ENCODE measurements around the gene TNFRSF21.

TNFRSF21 gene

GRCh38 chr6:47246551-47246950, 63.2 kb downstream of the TNFRSF21 start:
- peaks cover 25 to 31% of the 10 kb centered on the region in 2 donors for H3K4me1 ChIP-seq (ENCODE audit: control insufficient read depth in 1 of 2, insufficient read depth in 2 of 2, low read length in 2 of 2)
- H3K9ac ChIP-seq (ENCODE audit: low read depth in 1 of 2, low read length in 2 of 2): no peak overlapping the region
- H3K4me3 ChIP-seq (ENCODE audit: low read depth in 1 of 2, low read length in 2 of 2): no peak overlapping the region
- no peaks in the 10 kb centered on the region for H3K9me3 ChIP-seq (ENCODE audit: control insufficient read depth in 1 of 2, low read length in 2 of 2)
- no peaks in the 10 kb centered on the region for H3K36me3 ChIP-seq (ENCODE audit: control insufficient read depth in 1 of 2, insufficient read depth in 2 of 2, low read length in 2 of 2)
- H3K27me3 ChIP-seq (ENCODE audit: control insufficient read depth in 1 of 2, insufficient read depth in 2 of 2, low read length in 2 of 2): no peaks in the 10 kb centered on the region
- no peak overlapping the region for H3K27ac ChIP-seq (ENCODE audit: low read depth, low read length)

GRCh38 chr6:47245745-47246371, 63.8 kb downstream of the TNFRSF21 start:
- Histone ChIP-seq H3K9me3 (ENCODE audit: control insufficient read depth in 1 of 2, low read length in 2 of 2) (no peaks in the 10 kb centered on the region), H3K27ac (ENCODE audit: low read depth, low read length) (no peak overlapping the region), H3K4me1 (ENCODE audit: control insufficient read depth in 1 of 2, insufficient read depth in 2 of 2, low read length in 2 of 2) (peaks cover 25 to 31% of the 10 kb centered on the region in 2 donors)

GRCh38 chr6:47242483-47243386, 67.0 kb downstream of the TNFRSF21 start:
- Histone ChIP-seq H3K27ac (ENCODE audit: low read depth, low read length) (no peak overlapping the region), H3K9ac (ENCODE audit: low read depth in 1 of 2, low read length in 2 of 2) (peak overlapping the region in 1 of 2 donors; percentile 33)

More at GRCh38 chr6:47245745-47246371, 63.8 kb downstream of the TNFRSF21 start:
- Histone ChIP-seq H3K9ac (ENCODE audit: low read depth in 1 of 2, low read length in 2 of 2) (no peak overlapping the region), H3K36me3 (ENCODE audit: control insufficient read depth in 1 of 2, insufficient read depth in 2 of 2, low read length in 2 of 2) (no peaks in the 10 kb centered on the region), H3K4me3 (ENCODE audit: low read depth in 1 of 2, low read length in 2 of 2) (no peak overlapping the region), H3K27me3 (ENCODE audit: control insufficient read depth in 1 of 2, insufficient read depth in 2 of 2, low read length in 2 of 2) (no peaks in the 10 kb centered on the region)

GRCh38 chr6:47241742-47242482, 67.8 kb downstream of the TNFRSF21 start:
- H3K27ac ChIP-seq (ENCODE audit: low read depth, low read length): no peak overlapping the region
- H3K9me3 ChIP-seq (ENCODE audit: control insufficient read depth in 1 of 2, low read length in 2 of 2): no peaks in the 10 kb centered on the region
- no peaks in the 10 kb centered on the region for H3K27me3 ChIP-seq (ENCODE audit: control insufficient read depth in 1 of 2, insufficient read depth in 2 of 2, low read length in 2 of 2)
- H3K36me3 ChIP-seq (ENCODE audit: control insufficient read depth in 1 of 2, insufficient read depth in 2 of 2, low read length in 2 of 2): no peaks in the 10 kb centered on the region
- peaks cover 25 to 32% of the 10 kb centered on the region in 2 donors for H3K4me1 ChIP-seq (ENCODE audit: control insufficient read depth in 1 of 2, insufficient read depth in 2 of 2, low read length in 2 of 2)
- peak overlapping the region in 1 of 2 donors; percentile 33 for H3K9ac ChIP-seq (ENCODE audit: low read depth in 1 of 2, low read length in 2 of 2)
- H3K4me3 ChIP-seq (ENCODE audit: low read depth in 1 of 2, low read length in 2 of 2): no peak overlapping the region

More at GRCh38 chr6:47242483-47243386, 67.0 kb downstream of the TNFRSF21 start:
- Histone ChIP-seq H3K27me3 (ENCODE audit: control insufficient read depth in 1 of 2, insufficient read depth in 2 of 2, low read length in 2 of 2) (no peaks in the 10 kb centered on the region), H3K9me3 (ENCODE audit: control insufficient read depth in 1 of 2, low read length in 2 of 2) (no peaks in the 10 kb centered on the region), H3K36me3 (ENCODE audit: control insufficient read depth in 1 of 2, insufficient read depth in 2 of 2, low read length in 2 of 2) (no peaks in the 10 kb centered on the region), H3K4me3 (ENCODE audit: low read depth in 1 of 2, low read length in 2 of 2) (peak overlapping the region in 1 of 2 donors; percentile 0), H3K4me1 (ENCODE audit: control insufficient read depth in 1 of 2, insufficient read depth in 2 of 2, low read length in 2 of 2) (peaks cover 32 to 35% of the 10 kb centered on the region in 2 donors)

- Histone ChIP-seq H3K27me3 (ENCODE audit: control insufficient read depth in 1 of 2, insufficient read depth in 2 of 2, low read length in 2 of 2) (no peaks in the 10 kb centered on the region), H3K4me1 (ENCODE audit: control insufficient read depth in 1 of 2, insufficient read depth in 2 of 2, low read length in 2 of 2) (peaks cover 31 to 35% of the 10 kb centered on the region in 2 donors), H3K9me3 (ENCODE audit: control insufficient read depth in 1 of 2, low read length in 2 of 2) (no peaks in the 10 kb centered on the region), H3K4me3 (ENCODE audit: low read depth in 1 of 2, low read length in 2 of 2) (no peak overlapping the region), H3K36me3 (ENCODE audit: control insufficient read depth in 1 of 2, insufficient read depth in 2 of 2, low read length in 2 of 2) (no peaks in the 10 kb centered on the region), H3K9ac (ENCODE audit: low read depth in 1 of 2, low read length in 2 of 2) (no peak overlapping the region), H3K27ac (ENCODE audit: low read depth, low read length) (no peak overlapping the region)
Measured at GRCh38 chr6:47240277-47240890, 69.3 kb downstream of the TNFRSF21 start.

- H3K4me3 ChIP-seq (ENCODE audit: low read depth in 1 of 2, low read length in 2 of 2): no peak overlapping the region
- no peak overlapping the region for H3K9ac ChIP-seq (ENCODE audit: low read depth in 1 of 2, low read length in 2 of 2)
- H3K27me3 ChIP-seq (ENCODE audit: control insufficient read depth in 1 of 2, insufficient read depth in 2 of 2, low read length in 2 of 2): no peaks in the 10 kb centered on the region
- no peaks in the 10 kb centered on the region for H3K9me3 ChIP-seq (ENCODE audit: control insufficient read depth in 1 of 2, low read length in 2 of 2)
- peaks cover 33 to 37% of the 10 kb centered on the region in 2 donors for H3K4me1 ChIP-seq (ENCODE audit: control insufficient read depth in 1 of 2, insufficient read depth in 2 of 2, low read length in 2 of 2)
- H3K27ac ChIP-seq (ENCODE audit: low read depth, low read length): no peak overlapping the region
- H3K36me3 ChIP-seq (ENCODE audit: control insufficient read depth in 1 of 2, insufficient read depth in 2 of 2, low read length in 2 of 2): no peaks in the 10 kb centered on the region
Measured at GRCh38 chr6:47239546-47239945, 70.2 kb downstream of the TNFRSF21 start.

GRCh38 chr6:47238456-47238995, 71.2 kb downstream of the TNFRSF21 start:
- H3K27ac ChIP-seq (ENCODE audit: low read depth, low read length): no peak overlapping the region

GRCh38 chr6:47237196-47237595, 72.5 kb downstream of the TNFRSF21 start:
- Histone ChIP-seq H3K4me1 (ENCODE audit: control insufficient read depth in 1 of 2, insufficient read depth in 2 of 2, low read length in 2 of 2) (peaks cover 28 to 35% of the 10 kb centered on the region in 2 donors), H3K27ac (ENCODE audit: low read depth, low read length) (no peak overlapping the region), H3K27me3 (ENCODE audit: control insufficient read depth in 1 of 2, insufficient read depth in 2 of 2, low read length in 2 of 2) (no peaks in the 10 kb centered on the region), H3K9me3 (ENCODE audit: control insufficient read depth in 1 of 2, low read length in 2 of 2) (no peaks in the 10 kb centered on the region), H3K36me3 (ENCODE audit: control insufficient read depth in 1 of 2, insufficient read depth in 2 of 2, low read length in 2 of 2) (peaks cover 0 to 3% of the 10 kb centered on the region in 2 donors), H3K9ac (ENCODE audit: low read depth in 1 of 2, low read length in 2 of 2) (peak overlapping the region in 1 of 2 donors; percentile 3), H3K4me3 (ENCODE audit: low read depth in 1 of 2, low read length in 2 of 2) (no peak overlapping the region)

More at GRCh38 chr6:47238456-47238995, 71.2 kb downstream of the TNFRSF21 start:
- Histone ChIP-seq H3K9ac (ENCODE audit: low read depth in 1 of 2, low read length in 2 of 2) (no peak overlapping the region), H3K36me3 (ENCODE audit: control insufficient read depth in 1 of 2, insufficient read depth in 2 of 2, low read length in 2 of 2) (no peaks in the 10 kb centered on the region), H3K9me3 (ENCODE audit: control insufficient read depth in 1 of 2, low read length in 2 of 2) (no peaks in the 10 kb centered on the region), H3K4me1 (ENCODE audit: control insufficient read depth in 1 of 2, insufficient read depth in 2 of 2, low read length in 2 of 2) (peaks cover 33 to 37% of the 10 kb centered on the region in 2 donors), H3K27me3 (ENCODE audit: control insufficient read depth in 1 of 2, insufficient read depth in 2 of 2, low read length in 2 of 2) (no peaks in the 10 kb centered on the region), H3K4me3 (ENCODE audit: low read depth in 1 of 2, low read length in 2 of 2) (no peak overlapping the region)

GRCh38 chr6:47235964-47236760, 73.5 kb downstream of the TNFRSF21 start:
- no peak overlapping the region for H3K27ac ChIP-seq (ENCODE audit: low read depth, low read length)
- no peak overlapping the region for H3K4me3 ChIP-seq (ENCODE audit: low read depth in 1 of 2, low read length in 2 of 2)
- H3K9ac ChIP-seq (ENCODE audit: low read depth in 1 of 2, low read length in 2 of 2): peak overlapping the region in 1 of 2 donors; percentile 3
- H3K9me3 ChIP-seq (ENCODE audit: control insufficient read depth in 1 of 2, low read length in 2 of 2): no peaks in the 10 kb centered on the region
- H3K27me3 ChIP-seq (ENCODE audit: control insufficient read depth in 1 of 2, insufficient read depth in 2 of 2, low read length in 2 of 2): no peaks in the 10 kb centered on the region
- H3K4me1 ChIP-seq (ENCODE audit: control insufficient read depth in 1 of 2, insufficient read depth in 2 of 2, low read length in 2 of 2): peaks cover 23 to 32% of the 10 kb centered on the region in 2 donors
- peaks cover 0 to 3% of the 10 kb centered on the region in 2 donors for H3K36me3 ChIP-seq (ENCODE audit: control insufficient read depth in 1 of 2, insufficient read depth in 2 of 2, low read length in 2 of 2)
